PC-3 (cell line): ENCODE results near the gene KCNJ5. TPM values are rescaled to one million over a fixed set of nuclear protein-coding genes. Genes with fewer than 3 reads are reported as not detected.

ENCODE experiments used
- ATAC-seq: fragments of 200-7000 bp; cut with Tn5 transposase; 2 replicates; pipeline ENCODE4 v1.9.1; 2020; ENCODE audit warnings: mild to moderate bottlenecking, moderate library complexity
- BruUV-seq: library from RNA; stranded (reverse); fragments of 400-500 nt; replicated peaks from 2 replicates; lab custom pipeline; 2021; lab: Mats Ljungman, UMichigan
- CTCF ChIA-PET: fragments of 300-600 bp; sonication (Branson Sonifier 250); formaldehyde crosslinking; loops from one replicate; lab custom pipeline; 2022; ENCODE audit warnings: antibody characterized with exemption; lab: Charles Lee
- POLR2A ChIA-PET: fragments of 300-600 bp; sonication (Branson Sonifier 250); formaldehyde crosslinking; loops from one replicate; lab custom pipeline; 2022; ENCODE audit warnings: antibody characterized with exemption; ENCODE audit not compliant: unreplicated experiment; lab: Charles Lee
- DNase-seq: peaks from one replicate; pipeline ENCODE4 v3.0.0-alpha.2; 2015
- H2AFZ ChIP-seq: fragments of 300-600 bp; sonication (generic); 2 replicates; pipeline ENCODE4 v1.6.0; 2016; ENCODE audit warnings: antibody characterized with exemption, low read length
- H3F3A ChIP-seq: fragments of 300-600 bp; sonication (generic); one replicate; pipeline ENCODE4 v1.6.0; 2017; ENCODE audit warnings: antibody characterized with exemption, low read length, control low read depth, mild to moderate bottlenecking; ENCODE audit not compliant: unreplicated experiment
- H3K27ac ChIP-seq: fragments of 300-600 bp; sonication (generic); 2 replicates; pipeline ENCODE4 v1.5.1; 2016; ENCODE audit warnings: mild to moderate bottlenecking, low read length
- H3K27me3 ChIP-seq: fragments of 300-600 bp; sonication (generic); 2 replicates; pipeline ENCODE4 v1.6.1; 2016; ENCODE audit warnings: low read length, mixed read lengths
- H3K36me3 ChIP-seq: fragments of 300-600 bp; sonication (generic); 2 replicates; pipeline ENCODE4 v1.6.1; 2016; ENCODE audit warnings: low read depth, mixed run types, low read length, mixed read lengths
- H3K4me1 ChIP-seq: fragments of 300-600 bp; sonication (generic); 2 replicates; pipeline ENCODE4 v1.5.1; 2016; ENCODE audit warnings: low read length; ENCODE audit not compliant: insufficient read depth
- H3K4me2 ChIP-seq: fragments of 300-600 bp; sonication (generic); 2 replicates; pipeline ENCODE4 v1.6.0; 2016; ENCODE audit warnings: low read length
- H3K4me3 ChIP-seq: fragments of 300-600 bp; sonication (generic); 2 replicates; pipeline ENCODE4 v1.5.1; 2016; ENCODE audit warnings: mild to moderate bottlenecking, low read length, mixed read lengths
- H3K79me2 ChIP-seq: fragments of 300-600 bp; sonication (generic); 2 replicates; pipeline ENCODE4 v1.6.1; 2017; ENCODE audit warnings: low read length, mixed read lengths
- H3K9ac ChIP-seq: fragments of 300-600 bp; sonication (generic); 2 replicates; pipeline ENCODE4 v1.6.0; 2016; ENCODE audit warnings: mild to moderate bottlenecking, low read length
- H3K9me2 ChIP-seq: fragments of 300-600 bp; sonication (generic); replicated peaks from 2 replicates; pipeline ENCODE4 v1.6.1; 2016; ENCODE audit warnings: mixed run types, low read length, mixed read lengths
- H3K9me3 ChIP-seq: fragments of 300-600 bp; sonication (generic); 2 replicates; pipeline ENCODE4 v1.6.1; 2016; ENCODE audit warnings: low read length, mixed read lengths
- H4K20me1 ChIP-seq: fragments of 300-600 bp; sonication (generic); 2 replicates; pipeline ENCODE4 v1.6.1; 2016; ENCODE audit warnings: low read length, mixed read lengths
- CTCF ChIP-seq: fragments of 300-600 bp; sonication (generic); conservative IDR thresholded peaks from 2 replicates; pipeline ENCODE4 v1.5.1; 2017; ENCODE audit warnings: antibody characterized with exemption, low read depth, mild to moderate bottlenecking, low read length
- EZH2 ChIP-seq: fragments of 300-600 bp; sonication (generic); IDR thresholded peaks from one replicate; pipeline ENCODE4 v1.6.1; 2017; ENCODE audit warnings: antibody characterized with exemption, mild to moderate bottlenecking, low read length; ENCODE audit not compliant: unreplicated experiment
- EZH2phosphoT487 ChIP-seq: fragments of 300-600 bp; sonication (generic); IDR thresholded peaks from 2 replicates; pipeline ENCODE4 v1.6.1; 2018; ENCODE audit warnings: mild to moderate bottlenecking, antibody characterized with exemption, low read length, borderline replicate concordance
- intact Hi-C: fragments of 100-400 bp; cut with micrococcal nuclease; formaldehyde crosslinking; loops from 2 replicates; pipeline ENCODE4 v1.9.0; 2023
- total RNA-seq: library from RNA; depleted of rRNA; stranded (reverse); fragments of >200 nt; gene quantifications from 2 replicates; pipeline ENCODE4 v1.2.3, GENCODE V29; 2014

KCNJ5 gene
- total RNA-seq, 1 experiment from 2014 or later = not detected

- H2AFZ ChIP-seq = peak overlapping the region; percentile 97
- no peaks in the 10 kb centered on the region for H3K79me2 ChIP-seq
- no peaks in the 10 kb centered on the region for H3K9me3 ChIP-seq
- H3F3A ChIP-seq = no peaks in the 10 kb centered on the region
- peaks cover 19% of the 10 kb centered on the region for H3K4me1 ChIP-seq
- ATAC-seq = peak; percentile 52
- no peak for TF ChIP-seq EZH2phosphoT487
- no peak for TF ChIP-seq EZH2
- TF ChIP-seq CTCF = no peak
- no peaks in the 10 kb centered on the region for H3K9me2 ChIP-seq
- BruUV-seq = no TSS peak
- intact Hi-C loops = no loop called here
- no peaks in the 10 kb centered on the region for H3K36me3 ChIP-seq
- ChIA-PET POLR2A (interaction anchor here (0.7 kb wide), 1 partner anchor 51 kb away, joined by 5 read pairs; no protein-coding TSS in a partner anchor), CTCF (interaction anchor here (0.5 to 0.7 kb wide), 2 partner anchors 51 to 52 kb away, joined by 3 read pairs; no protein-coding TSS in a partner anchor)
- H4K20me1 ChIP-seq = no peaks in the 10 kb centered on the region
- peak overlapping the region; percentile 85 for H3K4me3 ChIP-seq
- no peaks in the 10 kb centered on the region for H3K27me3 ChIP-seq
- peak; percentile 26 for DNase-seq
- H3K4me2 ChIP-seq = peak overlapping the region; percentile 95
- H3K27ac ChIP-seq = no peak overlapping the region
- H3K9ac ChIP-seq = peak overlapping the region; percentile 62
Observed at GRCh38 chr11:128904656-128905344, 13.6 kb downstream of the KCNJ5 start.

DNA sequence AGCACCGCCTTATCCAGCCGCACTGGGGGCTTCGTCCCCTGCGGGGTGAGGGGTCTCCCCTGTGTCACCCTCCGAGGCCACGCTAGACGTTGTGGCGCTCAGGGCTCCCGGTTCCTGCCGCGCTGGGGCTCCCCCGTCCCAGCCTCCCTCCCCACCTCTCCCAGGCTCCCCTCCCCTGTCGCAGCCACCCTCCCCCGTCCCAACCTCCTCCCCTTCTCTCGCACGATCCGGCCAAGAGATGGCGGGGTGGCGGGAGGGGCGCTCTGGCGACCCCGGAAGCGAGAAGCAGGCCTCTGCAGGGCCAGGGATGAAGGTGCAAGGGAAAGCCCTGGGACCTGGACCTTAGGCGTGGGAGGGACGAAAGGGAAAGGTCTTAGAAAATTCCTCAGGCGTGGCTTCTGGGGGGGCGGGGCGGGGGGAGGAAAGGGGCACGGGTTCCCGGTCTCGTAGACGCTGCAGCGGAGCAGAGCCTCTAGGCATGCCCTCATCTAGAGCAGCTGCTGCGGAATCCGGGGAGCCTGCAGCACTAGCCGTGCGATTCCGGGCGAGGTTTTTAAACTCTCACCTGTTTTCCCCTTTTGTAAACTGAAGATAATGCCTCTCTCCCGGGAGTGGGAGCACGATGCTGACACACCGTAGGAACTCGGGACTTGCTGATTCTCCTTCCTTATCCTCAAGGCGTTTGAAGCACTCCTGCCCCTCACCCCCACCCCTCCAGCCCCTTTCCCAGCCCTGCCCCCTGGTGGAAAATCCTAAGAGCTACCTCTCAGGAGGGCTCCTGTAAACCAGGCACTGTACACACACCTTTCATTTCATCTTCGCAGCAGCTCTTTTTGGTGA lies 14.4 kb downstream of the KCNJ5 start:
- no peak overlapping the region for H3K27ac ChIP-seq
- POLR2A ChIA-PET = interaction anchor here (0.6 kb wide), 2 partner anchors 22 to 427 kb away, joined by 3 read pairs; no protein-coding TSS in a partner anchor
- H3K9ac ChIP-seq = peak overlapping the region; percentile 62

More for the DNA sequence above, 14.4 kb downstream of the KCNJ5 start:
- no TSS peak for BruUV-seq
- TF ChIP-seq CTCF = peak; percentile 76
- no peak for TF ChIP-seq EZH2
- Histone ChIP-seq H4K20me1 (no peaks in the 10 kb centered on the region), H3F3A (no peaks in the 10 kb centered on the region), H3K9me2 (no peaks in the 10 kb centered on the region), H3K9me3 (no peaks in the 10 kb centered on the region), H3K4me1 (peaks cover 19% of the 10 kb centered on the region), H3K36me3 (no peaks in the 10 kb centered on the region), H3K79me2 (no peaks in the 10 kb centered on the region), H2AFZ (peak overlapping the region; percentile 97), H3K4me2 (peak overlapping the region; percentile 95), H3K4me3 (peak overlapping the region; percentile 85), H3K27me3 (no peaks in the 10 kb centered on the region)
- intact Hi-C loops = loop anchor here (1.0 kb wide), 1 partner anchor 21 kb away; no protein-coding TSS in a partner anchor
- CTCF ChIA-PET = interaction anchor here (0.5 to 1.0 kb wide), 7 partner anchors 15 to 583 kb away, joined by 3 to 9 read pairs (median 3); no protein-coding TSS in a partner anchor
- DNase-seq = peak; percentile 77
- peak; percentile 76 for ATAC-seq
